ENCODE measurements around the gene AIPL1.

The AIPL1 gene

GRCh38 chr17:6467567-6467966 lies 32.6 kb upstream of the AIPL1 start:
- no peak for DNase-seq (ENCODE audit: low read depth in 2 of 2)

DNA sequence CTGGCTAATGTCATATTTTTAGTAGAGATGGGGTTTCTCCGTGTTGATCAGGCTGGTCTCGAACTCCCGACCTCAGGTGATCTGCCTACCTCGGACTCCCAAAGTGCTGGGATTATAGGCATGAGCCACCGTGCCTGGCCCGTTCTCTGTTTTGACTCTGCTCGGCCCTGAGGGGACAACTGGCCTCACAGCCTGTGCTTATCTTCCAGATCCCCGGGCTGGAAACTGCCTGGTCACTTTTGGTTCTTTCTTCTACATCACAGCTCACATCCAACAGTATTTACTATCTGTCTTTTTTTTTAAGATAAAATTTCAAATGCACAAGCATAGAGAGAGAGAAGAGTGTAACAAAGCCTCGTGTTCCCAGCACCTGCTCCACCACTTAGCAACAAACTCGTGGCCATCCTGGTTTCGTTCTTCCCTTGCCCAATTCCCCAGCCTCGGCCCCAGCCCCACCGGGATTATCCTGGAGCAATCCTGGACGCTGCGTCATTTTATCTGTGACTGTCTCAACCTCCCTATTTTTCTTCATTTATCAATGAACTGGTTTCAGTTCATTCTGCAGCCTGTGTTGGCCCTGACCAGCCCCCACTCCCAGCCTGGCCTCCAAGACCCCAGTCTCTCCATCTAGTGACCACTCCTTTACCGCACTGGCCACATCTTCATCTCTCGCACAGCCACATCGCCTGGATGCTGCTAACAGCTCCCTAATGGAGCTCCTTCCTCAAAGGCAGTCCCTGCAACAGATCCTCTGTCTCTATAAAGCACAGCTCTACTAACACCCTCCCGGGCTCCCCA lies 30.5 kb upstream of the AIPL1 start:
- DNase-seq (ENCODE audit: low read depth in 2 of 2): no peak

DNA sequence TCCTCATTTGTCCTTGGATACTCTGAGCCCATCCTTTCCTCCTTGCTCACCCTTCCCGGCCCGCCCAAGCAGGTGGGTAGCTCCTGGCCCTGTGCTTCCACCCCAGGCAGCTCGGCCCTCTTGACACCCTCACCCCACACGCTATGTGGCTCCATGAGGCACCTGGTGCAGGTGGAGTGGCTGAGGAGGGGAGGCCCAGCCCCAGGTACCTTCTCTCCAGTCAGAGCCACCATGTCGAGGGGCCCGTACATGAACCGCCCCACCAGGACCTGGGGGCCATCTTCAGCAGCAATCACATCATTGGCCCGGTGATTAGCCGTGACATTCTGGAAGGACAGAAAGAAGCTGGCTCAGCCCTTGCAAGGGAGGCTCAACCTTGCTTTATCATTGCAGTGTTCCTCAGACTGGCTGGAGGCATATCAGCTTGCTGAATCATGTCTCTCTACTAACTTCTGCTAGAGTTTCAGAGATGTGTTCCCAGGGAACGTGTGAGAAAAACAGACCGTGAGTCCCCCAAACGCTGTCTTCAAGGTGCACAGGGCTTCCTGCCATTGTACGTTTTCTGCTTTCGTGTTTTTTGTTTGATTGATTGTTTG lies 29.6 kb upstream of the AIPL1 start:
- no peak for DNase-seq (ENCODE audit: low read depth in 2 of 2)

- no peak for DNase-seq (ENCODE audit: low read depth in 2 of 2)
These were observed 28.9 kb upstream of the AIPL1 start for GRCh38 chr17:6463616-6464445.

DNA sequence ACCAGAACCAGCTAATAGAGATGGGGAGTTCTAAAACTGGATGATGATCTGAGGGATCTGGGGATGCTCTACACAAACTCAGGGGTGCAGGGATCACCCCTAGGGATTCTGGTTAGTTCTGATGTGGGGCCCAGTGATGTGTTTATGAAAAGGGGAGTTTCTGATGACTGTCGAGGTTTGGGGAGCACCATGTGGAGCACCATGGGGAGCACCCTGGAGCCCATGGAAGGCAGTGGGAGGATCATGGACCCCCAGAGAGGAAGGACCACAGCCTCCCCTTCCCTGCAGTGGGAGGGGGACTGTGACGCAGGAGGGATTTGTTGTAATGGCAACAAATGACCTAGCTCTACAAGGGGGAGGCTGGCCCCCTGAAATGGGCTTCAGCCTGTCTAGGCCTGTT lies 27.8 kb upstream of the AIPL1 start:
- no peak for DNase-seq (ENCODE audit: low read depth in 2 of 2)

DNA sequence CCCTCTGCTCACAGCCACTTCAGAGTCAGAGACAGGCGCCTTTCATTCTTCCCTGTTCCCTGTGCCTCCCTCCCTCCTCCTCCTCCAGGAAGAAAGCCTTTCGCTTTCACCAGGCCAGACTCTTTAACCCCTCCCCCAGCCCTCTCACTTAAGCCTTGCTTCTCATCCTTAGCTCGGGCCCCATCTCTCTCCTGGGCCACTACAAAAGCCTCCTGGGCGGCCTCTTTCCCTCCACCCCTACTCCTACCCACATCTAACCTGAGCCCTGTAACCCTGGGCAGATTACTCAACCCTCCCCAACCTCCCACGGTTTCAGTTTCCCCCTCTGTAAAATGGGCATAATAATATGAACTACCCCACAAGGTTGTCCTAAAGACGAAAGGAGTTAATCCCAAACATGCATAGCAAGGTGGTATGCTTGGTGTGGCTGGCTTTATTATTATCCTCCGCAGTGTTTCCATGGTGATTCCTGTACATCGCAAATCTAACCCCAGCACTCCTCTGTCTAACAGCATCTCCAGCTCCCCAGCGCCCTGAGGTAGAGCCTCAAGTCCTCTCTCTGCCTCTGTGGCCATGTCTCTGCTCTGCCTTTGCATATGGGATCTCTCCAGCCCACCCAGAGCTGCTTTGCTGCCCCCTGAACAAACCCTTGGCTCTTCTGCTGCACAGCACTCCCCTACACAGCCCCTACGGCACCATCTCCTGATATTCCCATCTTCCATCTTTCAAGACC lies 27.0 kb upstream of the AIPL1 start:
- no peak for DNase-seq (ENCODE audit: low read depth in 2 of 2)

DNA sequence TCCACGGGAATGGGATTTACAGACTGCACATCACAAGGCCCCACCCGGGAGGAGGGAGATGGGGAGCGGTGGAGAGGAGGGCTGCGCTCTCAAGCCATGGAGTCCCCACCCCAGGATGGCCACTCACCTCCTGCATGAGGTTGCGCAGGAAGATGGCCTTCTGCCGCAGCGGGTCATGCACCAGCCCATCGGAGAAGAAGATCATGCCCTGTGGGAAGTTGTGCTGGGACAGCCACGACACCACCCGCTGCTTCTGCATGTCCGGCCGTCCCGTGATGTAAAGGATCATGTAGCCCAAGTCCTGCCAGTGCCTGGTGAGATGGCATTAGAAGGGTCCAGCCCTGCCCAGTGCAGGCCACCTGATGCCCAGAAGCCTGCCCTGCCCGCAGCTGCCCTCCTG lies 26.3 kb upstream of the AIPL1 start:
- DNase-seq (ENCODE audit: low read depth in 2 of 2): no peak

- no peak for DNase-seq (ENCODE audit: low read depth in 2 of 2)
These were observed 25.7 kb upstream of the AIPL1 start for GRCh38 chr17:6460531-6461161.

- DNase-seq (ENCODE audit: low read depth in 2 of 2): no peak
These were observed 23.6 kb upstream of the AIPL1 start for GRCh38 chr17:6458460-6458950.

- DNase-seq (ENCODE audit: low read depth in 2 of 2): no peak
These were observed 23.0 kb upstream of the AIPL1 start for GRCh38 chr17:6457688-6458459.

DNA sequence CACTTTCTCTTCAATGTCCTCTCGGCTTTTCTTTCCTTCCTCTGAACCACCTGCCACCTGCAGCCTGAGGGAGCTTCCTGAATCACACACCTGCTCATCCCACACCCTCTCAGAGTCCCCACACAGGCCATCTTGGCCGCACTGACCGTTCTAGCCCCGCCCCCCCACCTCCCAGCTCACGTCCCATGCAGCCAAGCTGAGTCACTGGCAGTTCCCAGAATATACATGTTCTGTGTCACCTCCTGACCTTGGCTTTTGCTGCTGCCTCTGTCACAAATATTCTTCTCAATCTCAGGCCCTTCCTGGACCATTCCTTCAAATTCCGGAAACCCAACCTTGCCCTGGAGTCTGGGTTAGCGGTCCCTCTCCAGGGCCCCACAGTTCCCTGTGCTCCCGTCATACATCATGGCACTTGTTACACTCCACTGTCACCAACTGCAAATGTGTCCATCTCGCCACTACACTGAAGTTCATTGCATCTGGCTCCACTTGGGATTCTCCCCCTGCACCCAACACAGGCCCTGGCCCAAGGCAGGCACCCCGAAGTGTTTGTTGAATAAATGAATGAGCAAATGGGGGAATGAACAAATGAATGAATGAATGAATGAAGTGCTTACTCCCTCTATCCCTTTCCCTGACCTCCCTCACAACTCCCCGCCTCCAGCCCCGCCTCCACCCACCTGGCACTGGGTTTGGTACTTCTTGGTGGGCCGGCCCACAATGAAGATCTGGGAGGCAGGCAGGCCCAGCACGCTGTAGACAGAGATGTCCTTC lies 22.2 kb upstream of the AIPL1 start:
- no peak for DNase-seq (ENCODE audit: low read depth in 2 of 2)

GRCh38 chr17:6456321-6456720 lies 21.4 kb upstream of the AIPL1 start:
- DNase-seq (ENCODE audit: low read depth in 2 of 2): no peak

DNA sequence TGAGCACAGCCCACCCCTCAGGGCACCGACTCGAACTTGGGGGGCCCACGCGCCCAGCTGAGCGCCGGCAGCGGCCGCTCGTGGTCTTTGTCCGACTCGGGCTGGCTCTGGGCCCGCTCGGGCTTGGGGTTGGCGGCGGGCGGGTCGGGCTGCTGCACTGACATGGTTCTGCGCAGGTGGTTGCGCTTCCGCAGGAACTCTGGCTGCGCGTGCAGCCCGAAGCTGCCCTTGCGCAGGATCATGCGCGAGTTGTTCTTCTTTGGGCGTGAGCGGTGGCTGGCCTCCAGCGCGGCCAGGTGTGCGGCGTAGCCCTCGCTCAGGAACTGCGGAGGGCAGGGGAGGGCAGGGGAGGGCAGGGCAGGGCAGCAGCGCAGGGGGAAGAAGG lies 20.4 kb upstream of the AIPL1 start:
- no peak for DNase-seq (ENCODE audit: low read depth in 2 of 2)

DNA sequence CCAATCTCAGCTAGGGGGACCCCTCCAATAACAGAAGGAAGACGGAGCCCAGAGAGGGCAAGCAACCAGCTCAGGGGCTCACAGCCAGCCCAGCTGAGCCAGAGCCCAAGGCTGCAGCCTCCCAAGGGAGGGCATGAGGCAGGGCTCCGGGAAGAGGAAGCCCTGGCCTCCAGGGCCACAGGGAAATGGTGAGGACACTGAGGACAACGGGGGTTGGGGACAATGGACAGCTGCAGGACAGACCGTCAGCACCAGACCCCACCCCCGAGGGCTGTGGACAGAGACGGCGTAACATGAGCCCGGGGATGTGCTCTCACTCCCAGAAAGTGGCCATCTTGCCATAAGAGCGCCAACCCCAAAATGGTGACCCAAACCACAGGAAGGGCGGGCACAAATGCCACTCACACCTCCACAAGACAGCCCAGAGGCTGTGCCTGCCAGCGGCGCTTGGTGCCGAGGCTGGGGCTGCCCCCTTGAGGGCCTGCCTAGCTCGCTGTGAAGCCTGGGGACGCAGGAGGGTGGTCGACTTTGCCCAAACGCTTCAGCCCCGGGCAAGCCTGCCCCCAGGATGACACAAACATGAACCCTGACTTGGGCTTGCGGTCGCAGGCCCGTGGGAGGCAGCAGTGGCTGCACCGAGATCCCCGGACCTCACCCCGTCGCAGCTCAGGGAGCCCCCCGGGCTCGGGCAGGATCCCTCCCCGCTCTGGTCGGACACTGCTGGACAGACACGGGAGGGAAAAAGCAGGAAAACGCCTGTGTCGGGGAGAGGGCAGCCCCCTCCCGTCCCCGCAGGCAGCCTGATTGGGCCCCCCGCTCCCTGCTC lies 19.8 kb upstream of the AIPL1 start:
- no peak for DNase-seq (ENCODE audit: low read depth in 2 of 2)

- DNase-seq (ENCODE audit: low read depth in 2 of 2): no peak
These were observed 18.5 kb upstream of the AIPL1 start for GRCh38 chr17:6453279-6454024.

DNA sequence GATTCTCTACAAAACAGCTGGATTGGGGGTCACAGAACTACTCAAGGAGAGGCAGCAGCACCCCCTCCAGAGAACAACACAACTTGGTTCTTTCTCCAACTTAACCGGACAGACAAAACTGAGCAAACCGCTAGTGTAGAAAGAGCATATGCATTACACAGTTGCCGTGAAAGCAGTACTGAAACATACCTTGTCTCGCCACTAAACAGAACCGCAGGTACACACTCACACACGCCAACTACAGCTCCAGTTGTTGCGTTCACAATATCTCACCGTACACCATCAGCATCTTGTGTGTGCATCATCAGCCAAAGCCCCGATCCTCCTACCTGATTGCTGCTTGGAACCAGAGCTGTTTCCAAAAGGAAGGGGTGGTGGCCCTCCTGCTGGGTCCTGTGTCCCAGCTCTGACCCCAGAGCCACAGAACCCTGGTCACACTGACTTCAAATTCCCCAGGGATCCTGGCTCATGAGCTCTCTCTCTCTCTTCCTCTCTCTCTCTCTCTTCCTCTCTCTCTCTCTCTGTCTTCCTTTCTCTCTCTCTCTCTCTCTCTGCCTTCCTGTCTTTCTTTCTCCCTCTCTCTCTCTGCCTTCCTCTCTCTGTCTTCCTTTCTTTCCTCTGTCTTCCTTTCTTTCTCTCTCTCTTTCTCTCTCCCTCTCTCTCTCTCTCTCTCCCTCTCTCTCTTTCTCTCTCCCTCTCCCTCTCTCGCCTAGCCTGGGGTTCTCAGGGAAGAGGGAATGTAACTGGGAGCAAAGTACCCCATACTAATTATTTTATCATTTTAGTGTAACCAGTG lies 17.7 kb upstream of the AIPL1 start:
- DNase-seq (ENCODE audit: low read depth in 2 of 2): no peak

All from stimulated activated CD8-positive, alpha-beta memory T cell treated with anti-CD3 and anti-CD28 coated beads, Interleukin-15, amount 100 ng/mL, for 4 hours (primary cell).